ENCODE results near the gene HS3ST6. TPM values are rescaled to one million over a fixed set of nuclear protein-coding genes. Genes with fewer than 3 reads are reported as not detected.

The HS3ST6 gene
- total RNA-seq, 4 donors from 2014 or later = 1.6 to 9.9 (median 6.3) TPM

DNA sequence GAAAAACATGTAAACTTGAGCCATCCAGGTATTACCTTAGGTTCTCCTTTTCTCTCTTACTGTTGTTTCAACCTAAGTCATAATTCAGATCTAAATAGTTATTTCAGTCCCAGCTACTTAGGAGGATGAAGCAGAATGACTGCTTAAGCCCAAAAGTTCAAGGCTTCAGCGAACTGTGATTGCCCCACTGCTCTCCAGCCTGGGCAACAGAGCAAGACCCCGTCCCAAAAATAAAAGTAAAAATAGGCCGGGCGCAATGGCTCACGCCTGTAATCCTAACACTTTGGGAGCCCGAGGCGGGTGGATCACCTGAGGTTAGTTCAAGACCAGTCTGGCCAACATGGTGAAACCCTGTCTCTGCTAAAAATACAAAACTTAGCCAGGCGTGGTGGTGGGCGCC is 55.8 kb downstream of the HS3ST6 start:
- intact Hi-C loops (cut with DNase I) = loop anchor here (5.0 kb wide), 1 partner anchor 60 kb away; no protein-coding TSS in a partner anchor
- Histone ChIP-seq H3K27ac (no peak overlapping the region), H3K9me3 (no peaks in the 10 kb centered on the region), H3K27me3 (peaks cover 0 to 67% (median 3%) of the 10 kb centered on the region in 4 donors), H3K4me1 (peaks cover 0 to 11% (median 0%) of the 10 kb centered on the region in 3 donors), H3K4me3 (no peak overlapping the region), H3K36me3 (no peaks in the 10 kb centered on the region)
- DNase-seq = no peak
- no peak for TF ChIP-seq POLR2A (IDR thresholded peaks at IDR 0.05)
- TF ChIP-seq, protein P1, sequence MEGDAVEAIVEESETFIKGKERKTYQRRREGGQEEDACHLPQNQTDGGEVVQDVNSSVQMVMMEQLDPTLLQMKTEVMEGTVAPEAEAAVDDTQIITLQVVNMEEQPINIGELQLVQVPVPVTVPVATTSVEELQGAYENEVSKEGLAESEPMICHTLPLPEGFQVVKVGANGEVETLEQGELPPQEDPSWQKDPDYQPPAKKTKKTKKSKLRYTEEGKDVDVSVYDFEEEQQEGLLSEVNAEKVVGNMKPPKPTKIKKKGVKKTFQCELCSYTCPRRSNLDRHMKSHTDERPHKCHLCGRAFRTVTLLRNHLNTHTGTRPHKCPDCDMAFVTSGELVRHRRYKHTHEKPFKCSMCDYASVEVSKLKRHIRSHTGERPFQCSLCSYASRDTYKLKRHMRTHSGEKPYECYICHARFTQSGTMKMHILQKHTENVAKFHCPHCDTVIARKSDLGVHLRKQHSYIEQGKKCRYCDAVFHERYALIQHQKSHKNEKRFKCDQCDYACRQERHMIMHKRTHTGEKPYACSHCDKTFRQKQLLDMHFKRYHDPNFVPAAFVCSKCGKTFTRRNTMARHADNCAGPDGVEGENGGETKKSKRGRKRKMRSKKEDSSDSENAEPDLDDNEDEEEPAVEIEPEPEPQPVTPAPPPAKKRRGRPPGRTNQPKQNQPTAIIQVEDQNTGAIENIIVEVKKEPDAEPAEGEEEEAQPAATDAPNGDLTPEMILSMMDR (IDR thresholded peaks at IDR 0.05) = no peak
- WGBS, 2 donors = 77 to 81% methylated on average over 8 to 9 of the region's 9 CpGs

DNA sequence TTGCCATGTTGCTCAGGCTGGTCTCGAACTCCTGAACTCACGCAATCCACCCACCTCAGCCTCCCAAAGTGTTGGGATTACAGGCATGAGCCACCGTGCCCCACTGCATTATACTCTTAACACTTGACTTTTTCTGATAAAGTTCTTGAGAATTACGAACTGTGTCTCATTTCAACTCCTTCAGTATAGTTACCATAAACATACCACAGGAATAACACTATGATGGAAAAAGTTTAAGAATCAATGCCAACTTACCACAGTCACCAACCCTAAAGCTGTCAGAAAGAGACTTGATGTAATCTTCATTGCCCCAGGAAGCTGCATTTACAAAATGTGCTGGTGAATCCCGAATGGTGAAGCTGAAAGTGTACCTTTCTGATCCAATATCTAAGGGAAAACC is 56.5 kb downstream of the HS3ST6 start:
- DNase-seq = no peak
- Histone ChIP-seq H3K27me3 (peaks cover 0 to 73% (median 3%) of the 10 kb centered on the region in 4 donors), H3K4me1 (peaks cover 0 to 11% (median 0%) of the 10 kb centered on the region in 3 donors), H3K9me3 (no peaks in the 10 kb centered on the region), H3K36me3 (no peaks in the 10 kb centered on the region), H3K27ac (no peak overlapping the region), H3K4me3 (no peak overlapping the region)
- TF ChIP-seq, protein P1 (IDR thresholded peaks at IDR 0.05) = no peak
- no peak for TF ChIP-seq POLR2A (IDR thresholded peaks at IDR 0.05)
- WGBS, 2 donors = 75 to 81% methylated on average over 5 of the region's 5 CpGs
- intact Hi-C loops (cut with DNase I) = loop anchor here (5.0 kb wide), 1 partner anchor 61 kb away; no protein-coding TSS in a partner anchor

Small RNAs within 50 kb of the gene (small RNA-seq; reads per million reads assigned to genes)
- gene SNORA10 = 0 reads per million in 4 donors
- 0 reads per million in 4 donors for gene SNORA64

Other genes starting within 250 kb of the HS3ST6 start
- 10 to 100 TPM; 45.6 to 68.0 (median 48.6) TPM for gene JPT2, start 240.1 kb downstream of the HS3ST6 start, total RNA-seq
- 10 to 100 TPM in 3 of 4 donors, 1 to 10 TPM in 1; 8.6 to 37.6 (median 24.7) TPM for gene MAPK8IP3, start 212.2 kb downstream of the HS3ST6 start, total RNA-seq
- 10 to 100 TPM; 30.2 to 57.1 (median 53.6) TPM for gene NME3, start 146.9 kb downstream of the HS3ST6 start, total RNA-seq
- 10 to 100 TPM in 2 of 4 donors, 1 to 10 TPM in 2; 8.8 to 14.4 (median 10.1) TPM for gene EME2, start 145.6 kb downstream of the HS3ST6 start, total RNA-seq
- 100 to 1,000 TPM in 3 of 4 donors, 10 to 100 TPM in 1; 89.5 to 158 (median 114) TPM for gene MRPS34, start 145.3 kb downstream of the HS3ST6 start, total RNA-seq
- gene SPSB3, start 135.8 kb downstream of the HS3ST6 start, total RNA-seq = 10 to 100 TPM; 27.8 to 84.5 (median 45.1) TPM
- gene NUBP2, start 135.5 kb downstream of the HS3ST6 start, total RNA-seq = 10 to 100 TPM; 71.4 to 91.5 (median 79.5) TPM
- gene IGFALS, start 124.7 kb downstream of the HS3ST6 start, total RNA-seq = not detected
- gene HAGH, start 91.6 kb downstream of the HS3ST6 start, total RNA-seq = 10 to 100 TPM; 30.6 to 56.5 (median 43.4) TPM
- gene FAHD1, start 91.2 kb downstream of the HS3ST6 start, total RNA-seq = 10 to 100 TPM; 34.3 to 52.3 (median 46.9) TPM
- gene MEIOB, start 46.3 kb downstream of the HS3ST6 start, total RNA-seq = under 1 TPM in 1 of 4 donors, not detected in 3; 0.76 TPM
- gene MSRB1, start 24.8 kb upstream of the HS3ST6 start, total RNA-seq = 10 to 100 TPM; 20.1 to 36.4 (median 21.0) TPM
- not detected for gene RPL3L, start 36.3 kb upstream of the HS3ST6 start, total RNA-seq
- 100 to 1,000 TPM; 172 to 215 (median 189) TPM for gene NDUFB10, start 41.1 kb upstream of the HS3ST6 start, total RNA-seq
- gene RPS2, start 46.4 kb upstream of the HS3ST6 start, total RNA-seq = 1,000 to 10,000 TPM; 1,980 to 2,837 (median 2,292) TPM
- not detected for gene RNF151, start 48.4 kb upstream of the HS3ST6 start, total RNA-seq
- 10 to 100 TPM; 32.7 to 48.2 (median 36.7) TPM for gene TBL3, start 53.6 kb upstream of the HS3ST6 start, total RNA-seq
- 1 to 10 TPM in 2 of 4 donors, under 1 TPM in 2; 0.38 to 4.2 (median 1.8) TPM for gene NOXO1, start 63.1 kb upstream of the HS3ST6 start, total RNA-seq
- gene GFER, start 65.8 kb upstream of the HS3ST6 start, total RNA-seq = 10 to 100 TPM in 2 of 4 donors, 1 to 10 TPM in 2; 5.6 to 30.4 (median 13.6) TPM
- 1 to 10 TPM in 2 of 4 donors, under 1 TPM in 1, not detected in 1; 0.38 to 1.0 (median 1.0) TPM for gene SYNGR3, start 71.6 kb upstream of the HS3ST6 start, total RNA-seq
- 10 to 100 TPM; 31.3 to 56.1 (median 40.9) TPM for gene ZNF598, start 91.4 kb upstream of the HS3ST6 start, total RNA-seq
- gene NPW, start 101.4 kb upstream of the HS3ST6 start, total RNA-seq = under 1 TPM in 1 of 4 donors, not detected in 3; 0.48 TPM
- gene NHERF2, start 108.5 kb upstream of the HS3ST6 start, total RNA-seq = 10 to 100 TPM; 11.6 to 31.7 (median 16.5) TPM
- gene NTHL1, start 129.4 kb upstream of the HS3ST6 start, total RNA-seq = 10 to 100 TPM in 2 of 4 donors, 1 to 10 TPM in 2; 7.8 to 26.0 (median 10.0) TPM
- 10 to 100 TPM; 22.8 to 79.7 (median 41.2) TPM for gene TSC2, start 129.6 kb upstream of the HS3ST6 start, total RNA-seq
- gene PKD1, start 217.5 kb upstream of the HS3ST6 start, total RNA-seq = 100 to 1,000 TPM in 1 of 4 donors, 10 to 100 TPM in 3; 34.1 to 123 (median 64.1) TPM
- gene RAB26, start 230.2 kb upstream of the HS3ST6 start, total RNA-seq = 1 to 10 TPM in 2 of 4 donors, under 1 TPM in 2; 0.26 to 4.2 (median 0.99) TPM
- 10 to 100 TPM; 46.9 to 79.6 (median 73.2) TPM for gene TRAF7, start 237.4 kb upstream of the HS3ST6 start, total RNA-seq

All from esophagus squamous epithelium (tissue), 5 donors.